ENCODE measurements around the gene SLC27A3. TPM values are rescaled to one million over a fixed set of nuclear protein-coding genes. Genes with fewer than 3 reads are reported as not detected.

The SLC27A3 gene, protein sequence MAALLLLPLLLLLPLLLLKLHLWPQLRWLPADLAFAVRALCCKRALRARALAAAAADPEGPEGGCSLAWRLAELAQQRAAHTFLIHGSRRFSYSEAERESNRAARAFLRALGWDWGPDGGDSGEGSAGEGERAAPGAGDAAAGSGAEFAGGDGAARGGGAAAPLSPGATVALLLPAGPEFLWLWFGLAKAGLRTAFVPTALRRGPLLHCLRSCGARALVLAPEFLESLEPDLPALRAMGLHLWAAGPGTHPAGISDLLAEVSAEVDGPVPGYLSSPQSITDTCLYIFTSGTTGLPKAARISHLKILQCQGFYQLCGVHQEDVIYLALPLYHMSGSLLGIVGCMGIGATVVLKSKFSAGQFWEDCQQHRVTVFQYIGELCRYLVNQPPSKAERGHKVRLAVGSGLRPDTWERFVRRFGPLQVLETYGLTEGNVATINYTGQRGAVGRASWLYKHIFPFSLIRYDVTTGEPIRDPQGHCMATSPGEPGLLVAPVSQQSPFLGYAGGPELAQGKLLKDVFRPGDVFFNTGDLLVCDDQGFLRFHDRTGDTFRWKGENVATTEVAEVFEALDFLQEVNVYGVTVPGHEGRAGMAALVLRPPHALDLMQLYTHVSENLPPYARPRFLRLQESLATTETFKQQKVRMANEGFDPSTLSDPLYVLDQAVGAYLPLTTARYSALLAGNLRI
- 10.2 and 14.5 TPM in 2 replicates for total RNA-seq (2014; rRNA removed; shearing (Covaris generic))

DNA sequence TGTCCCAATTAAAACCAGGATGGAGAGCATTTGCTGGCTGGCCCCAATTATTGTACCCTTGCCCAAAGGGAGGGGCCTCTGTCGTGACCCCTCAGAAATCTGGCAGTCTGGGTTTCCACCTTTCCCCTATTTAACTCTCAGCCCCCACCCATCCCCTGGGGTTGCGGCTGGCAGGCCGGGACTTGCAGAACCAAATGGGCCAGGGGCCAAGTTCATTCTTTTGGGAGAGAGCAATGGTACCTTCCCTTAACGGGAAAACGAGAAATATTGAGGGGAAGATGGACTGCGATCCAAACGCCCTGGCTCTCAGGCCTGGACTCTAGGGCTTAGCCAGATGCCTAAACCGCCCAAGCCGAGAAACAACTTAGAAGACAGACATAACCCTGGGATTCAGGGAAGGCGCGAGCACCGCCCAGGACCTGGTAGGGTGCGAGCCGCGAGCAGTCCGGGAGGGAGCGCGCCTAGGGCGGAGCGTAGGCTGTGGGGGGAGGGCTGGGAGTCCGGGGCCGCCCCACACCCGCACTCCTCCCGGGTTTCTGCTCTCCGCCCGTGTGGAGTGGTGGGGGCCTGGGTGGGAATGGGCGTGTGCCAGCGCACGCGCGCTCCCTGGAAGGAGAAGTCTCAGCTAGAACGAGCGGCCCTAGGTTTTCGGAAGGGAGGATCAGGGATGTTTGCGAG lies at the start of gene SLC27A3:
Gene SLC27A3 (plus strand): TSS at position 628 of the 678 bp plus-strand sequence. CDS start 91 bp downstream, outside the sequence.

GRCh38 chr1:153727463-153728304 lies 47.5 kb upstream of the SLC27A3 start, which contains the start of gene INTS3:
INTS3 (plus strand) TSS chr1:153728050; CDS start chr1:153728635, 585 bp downstream.

Small RNAs within 50 kb of the gene (small RNA-seq; reads per million reads assigned to genes)
- gene RF00019: not detected

Other genes with a start within 250 kb of the SLC27A3 start
- 2,053 and 2,077 TPM in 2 replicates for gene S100A6, start 239.4 kb upstream of the SLC27A3 start, total RNA-seq (2014; rRNA removed; shearing (Covaris generic))
- 0.98 and 2.3 TPM in 2 replicates for gene S100A5, start 234.5 kb upstream of the SLC27A3 start, total RNA-seq (2014; rRNA removed; shearing (Covaris generic))
- 142 and 157 TPM in 2 replicates for gene S100A4, start 229.6 kb upstream of the SLC27A3 start, total RNA-seq (2014; rRNA removed; shearing (Covaris generic))
- gene S100A3, start 226.1 kb upstream of the SLC27A3 start, total RNA-seq (2014; rRNA removed; shearing (Covaris generic)): 13.9 and 14.8 TPM in 2 replicates
- gene S100A2, start 209.6 kb upstream of the SLC27A3 start, total RNA-seq (2014; rRNA removed; shearing (Covaris generic)): 53.8 and 59.7 TPM in 2 replicates
- 436 and 451 TPM in 2 replicates for gene S100A16, start 162.3 kb upstream of the SLC27A3 start, total RNA-seq (2014; rRNA removed; shearing (Covaris generic))
- gene S100A14, start 159.1 kb upstream of the SLC27A3 start, total RNA-seq (2014; rRNA removed; shearing (Covaris generic)): 1.1 and 1.8 TPM in 2 replicates
- 583 and 631 TPM in 2 replicates for gene S100A13, start 147.9 kb upstream of the SLC27A3 start, total RNA-seq (2014; rRNA removed; shearing (Covaris generic))
- gene S100A1, start 147.0 kb upstream of the SLC27A3 start, total RNA-seq (2014; rRNA removed; shearing (Covaris generic)): 151 and 162 TPM in 2 replicates
- 104 and 111 TPM in 2 replicates for gene CHTOP, start 141.3 kb upstream of the SLC27A3 start, total RNA-seq (2014; rRNA removed; shearing (Covaris generic))
- 71.7 and 73.3 TPM in 2 replicates for gene SNAPIN, start 116.7 kb upstream of the SLC27A3 start, total RNA-seq (2014; rRNA removed; shearing (Covaris generic))
- gene ILF2, start 104.4 kb upstream of the SLC27A3 start, total RNA-seq (2014; rRNA removed; shearing (Covaris generic)): 302 and 316 TPM in 2 replicates
- gene NPR1, start 96.7 kb upstream of the SLC27A3 start, total RNA-seq (2014; rRNA removed; shearing (Covaris generic)): 0.24 and 0.26 TPM in 2 replicates
- 37.6 and 41.5 TPM in 2 replicates for gene INTS3, start 47.4 kb upstream of the SLC27A3 start, total RNA-seq (2014; rRNA removed; shearing (Covaris generic))
- 9.7 and 11.2 TPM in 2 replicates for gene GATAD2B, start 147.6 kb downstream of the SLC27A3 start, total RNA-seq (2014; rRNA removed; shearing (Covaris generic))
- 34.9 and 35.8 TPM in 2 replicates for gene DENND4B, start 171.3 kb downstream of the SLC27A3 start, total RNA-seq (2014; rRNA removed; shearing (Covaris generic))
- gene CRTC2, start 183.2 kb downstream of the SLC27A3 start, total RNA-seq (2014; rRNA removed; shearing (Covaris generic)): 24.2 and 79.5 TPM in 2 replicates
- 180 and 181 TPM in 2 replicates for gene SLC39A1, start 188.1 kb downstream of the SLC27A3 start, total RNA-seq (2014; rRNA removed; shearing (Covaris generic))
- 22.7 and 28.3 TPM in 2 replicates for gene CREB3L4, start 192.5 kb downstream of the SLC27A3 start, total RNA-seq (2014; rRNA removed; shearing (Covaris generic))
- gene JTB, start 202.3 kb downstream of the SLC27A3 start, total RNA-seq (2014; rRNA removed; shearing (Covaris generic)): 219 and 221 TPM in 2 replicates
- gene RAB13, start 210.9 kb downstream of the SLC27A3 start, total RNA-seq (2014; rRNA removed; shearing (Covaris generic)): 76.3 and 82.2 TPM in 2 replicates
- gene RPS27, start 215.4 kb downstream of the SLC27A3 start, total RNA-seq (2014; rRNA removed; shearing (Covaris generic)): 4,591 and 4,593 TPM in 2 replicates

All from A375 (cell line).